HepG2 (cell line): ENCODE measurements around the gene NINJ2. TPM values are rescaled to one million over a fixed set of nuclear protein-coding genes. Genes with fewer than 3 reads are reported as not detected.

Experiments used
- AKAP8 ChIP-seq: sonication (generic); formaldehyde crosslinking; IDR thresholded peaks from 2 replicates; pipeline ENCODE4 v1.5.1; 2020; ENCODE audit warnings: mild to moderate bottlenecking, missing genetic modification reagents
- DNMT1 ChIP-seq: sonication (generic); formaldehyde crosslinking; IDR thresholded peaks from 2 replicates; pipeline ENCODE4 v1.5.1; 2020; ENCODE audit warnings: mild to moderate bottlenecking, missing genetic modification reagents
- HOXA3 ChIP-seq: sonication (generic); formaldehyde crosslinking; IDR thresholded peaks from 2 replicates; pipeline ENCODE4 v1.5.0; 2020; ENCODE audit warnings: missing genetic modification reagents
- PCBP2 ChIP-seq: fragments of 200-400 bp; formaldehyde crosslinking; optimal IDR thresholded peaks from 2 replicates; pipeline ENCODE3; 2018; ENCODE audit warnings: low read length, low read depth; ENCODE audit not compliant: poor library complexity, severe bottlenecking
- PRDM10 ChIP-seq: sonication (generic); formaldehyde crosslinking; IDR thresholded peaks from 2 replicates; pipeline ENCODE4 v1.4.0; 2020; ENCODE audit warnings: low read depth, missing genetic modification reagents
- SKI ChIP-seq: fragments of 450-650 bp; IDR thresholded peaks from one replicate; pipeline ENCODE4 v1.6.1; 2018; ENCODE audit warnings: mild to moderate bottlenecking; ENCODE audit not compliant: partially characterized antibody
- TBX2 ChIP-seq: sonication (generic); formaldehyde crosslinking; IDR thresholded peaks from 2 replicates; pipeline ENCODE4 v1.5.0; 2020; ENCODE audit warnings: missing genetic modification reagents, mild to moderate bottlenecking, borderline replicate concordance
- UBTF ChIP-seq: sonication (generic); formaldehyde crosslinking; IDR thresholded peaks from 2 replicates; pipeline ENCODE4 v1.4.0; 2020; ENCODE audit warnings: mild to moderate bottlenecking, missing genetic modification reagents
- ZKSCAN1 ChIP-seq: fragments of 150-350 bp; IDR thresholded peaks from 2 replicates; pipeline ENCODE4 v1.6.1; 2014; ENCODE audit warnings: low read length
- ZNF101 ChIP-seq: sonication (generic); formaldehyde crosslinking; IDR thresholded peaks from 2 replicates; pipeline ENCODE4 v1.4.0; 2020; ENCODE audit warnings: mild to moderate bottlenecking, low read depth, missing genetic modification reagents, borderline replicate concordance
- ZNF382 ChIP-seq: sonication (generic); formaldehyde crosslinking; IDR thresholded peaks from 2 replicates; pipeline ENCODE4 v1.5.0; 2020; ENCODE audit warnings: missing genetic modification reagents, mild to moderate bottlenecking, borderline replicate concordance
- ZNF660 ChIP-seq: sonication (generic); formaldehyde crosslinking; IDR thresholded peaks from 2 replicates; pipeline ENCODE4 v1.5.1; 2020; ENCODE audit warnings: mild to moderate bottlenecking, low read depth, missing genetic modification reagents, borderline replicate concordance
- polyA plus RNA-seq, 8 experiments: library from polyadenylated mRNA; depleted of rRNA in 3 of 8; stranded (reverse) in 7 of 8; unstranded in 1 of 8; fragments of >200 nt; fragmentation: Illumina TruSeq in 4 of 8; extraction: Trizol in 4 of 8; gene quantifications; 2 replicates each; pipeline versions ENCODE4 v1.2.1 to v1.2.3, GENCODE V29; 2011 to 2016; ENCODE audit warnings: low read depth in 4 of 8, missing spikeins in 1 of 8, mixed read lengths in 1 of 8; ENCODE audit not compliant: insufficient read depth in 1 of 8
- total RNA-seq, 5 experiments: library from RNA; depleted of rRNA; stranded (reverse); fragments of >200 nt; fragmentation: Illumina TruSeq; extraction: Trizol; gene quantifications; 2 replicates each; pipeline ENCODE4 v1.2.3, GENCODE V29; 2016; ENCODE audit warnings: low read depth in 1 of 5
- TF ChIP-seq, protein P1 (sequence below), 2 experiments: sonication (generic) in 1 of 2; formaldehyde crosslinking in 1 of 2; IDR thresholded peaks; 2 replicates each; pipeline versions ENCODE4 v1.6.1 to v1.9.0; 2014 to 2022; ENCODE audit warnings: antibody characterized with exemption in 1 of 2, borderline replicate concordance in 1 of 2, inconsistent platforms in 1 of 2, low read depth in 1 of 2, missing genetic modification reagents in 1 of 2
- TF ChIP-seq, protein P2 (sequence below): sonication (generic); formaldehyde crosslinking; IDR thresholded peaks from 2 replicates; pipeline ENCODE4 v1.5.1; 2020; ENCODE audit warnings: missing genetic modification reagents, mild to moderate bottlenecking, borderline replicate concordance

NINJ2 gene
- total and polyA plus RNA-seq, 2 of the 13 experiments (the other 11 are each of a cell fraction or from before 2014, with no cell fraction given) = 0.62 to 3.8 TPM

DNA sequence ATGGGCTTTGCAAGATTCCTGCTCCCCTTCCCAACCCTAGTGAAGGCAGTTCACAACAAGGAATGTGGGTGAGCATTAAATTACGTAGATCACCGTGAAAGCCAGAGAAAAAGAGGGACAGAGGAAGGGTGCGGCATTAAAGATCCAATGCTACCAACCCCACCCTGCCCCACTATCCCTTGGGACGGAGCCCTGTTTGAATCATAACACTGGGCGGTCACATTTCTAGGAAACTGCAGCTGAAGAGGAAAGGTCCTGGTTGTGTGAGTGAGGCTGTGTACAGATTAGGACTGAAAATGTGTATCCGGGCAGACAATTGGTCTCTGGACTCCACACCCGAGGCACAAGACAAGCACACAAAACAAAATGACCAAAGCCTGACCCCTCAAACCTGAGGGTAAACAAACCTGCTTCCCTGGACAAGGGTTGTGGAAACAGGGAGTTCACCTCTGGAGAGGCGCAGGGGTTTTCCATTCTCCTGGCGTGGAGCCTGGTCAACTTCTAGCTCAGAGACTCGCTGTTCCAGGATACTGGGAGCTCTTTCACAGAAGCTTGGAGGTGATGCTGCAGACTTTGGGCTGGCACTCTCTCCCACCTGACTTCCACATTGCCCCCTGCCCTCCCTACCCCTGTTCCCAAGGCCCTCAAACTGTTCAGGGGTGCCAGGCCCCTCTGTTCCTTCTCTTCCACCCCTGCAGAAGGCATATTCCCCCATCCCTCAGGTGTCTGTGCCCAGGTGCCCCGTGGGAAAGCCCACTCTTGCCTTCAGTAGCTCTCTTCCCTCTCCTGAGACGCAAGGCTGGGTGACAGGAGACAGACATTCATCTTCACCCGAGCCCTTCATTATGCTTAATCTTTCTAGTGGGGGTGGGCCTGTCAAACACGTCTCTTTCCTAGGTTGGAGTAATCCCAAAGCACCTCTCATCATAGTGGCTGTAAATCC is 16.5 kb downstream of the NINJ2 start (continued):
- TF ChIP-seq TBX2 = peak; percentile 98
- peak; percentile 77; the same call in 1 of the 2 replicates for TF ChIP-seq AKAP8 (CRISPR knock-in tag)
- TF ChIP-seq, protein P1, sequence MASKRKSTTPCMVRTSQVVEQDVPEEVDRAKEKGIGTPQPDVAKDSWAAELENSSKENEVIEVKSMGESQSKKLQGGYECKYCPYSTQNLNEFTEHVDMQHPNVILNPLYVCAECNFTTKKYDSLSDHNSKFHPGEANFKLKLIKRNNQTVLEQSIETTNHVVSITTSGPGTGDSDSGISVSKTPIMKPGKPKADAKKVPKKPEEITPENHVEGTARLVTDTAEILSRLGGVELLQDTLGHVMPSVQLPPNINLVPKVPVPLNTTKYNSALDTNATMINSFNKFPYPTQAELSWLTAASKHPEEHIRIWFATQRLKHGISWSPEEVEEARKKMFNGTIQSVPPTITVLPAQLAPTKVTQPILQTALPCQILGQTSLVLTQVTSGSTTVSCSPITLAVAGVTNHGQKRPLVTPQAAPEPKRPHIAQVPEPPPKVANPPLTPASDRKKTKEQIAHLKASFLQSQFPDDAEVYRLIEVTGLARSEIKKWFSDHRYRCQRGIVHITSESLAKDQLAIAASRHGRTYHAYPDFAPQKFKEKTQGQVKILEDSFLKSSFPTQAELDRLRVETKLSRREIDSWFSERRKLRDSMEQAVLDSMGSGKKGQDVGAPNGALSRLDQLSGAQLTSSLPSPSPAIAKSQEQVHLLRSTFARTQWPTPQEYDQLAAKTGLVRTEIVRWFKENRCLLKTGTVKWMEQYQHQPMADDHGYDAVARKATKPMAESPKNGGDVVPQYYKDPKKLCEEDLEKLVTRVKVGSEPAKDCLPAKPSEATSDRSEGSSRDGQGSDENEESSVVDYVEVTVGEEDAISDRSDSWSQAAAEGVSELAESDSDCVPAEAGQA (IDR thresholded peaks at IDR 0.05; ENCODE audit: low read depth) = 0 out of 2 replicates have a peak, but pooled peaks have one; percentile 40
- TF ChIP-seq, protein P1 (CRISPR knock-in tag; IDR thresholded peaks at IDR 0.05; ENCODE audit: borderline replicate concordance) = no peak
- peak; percentile 88 for TF ChIP-seq HOXA3
- TF ChIP-seq, protein P2, sequence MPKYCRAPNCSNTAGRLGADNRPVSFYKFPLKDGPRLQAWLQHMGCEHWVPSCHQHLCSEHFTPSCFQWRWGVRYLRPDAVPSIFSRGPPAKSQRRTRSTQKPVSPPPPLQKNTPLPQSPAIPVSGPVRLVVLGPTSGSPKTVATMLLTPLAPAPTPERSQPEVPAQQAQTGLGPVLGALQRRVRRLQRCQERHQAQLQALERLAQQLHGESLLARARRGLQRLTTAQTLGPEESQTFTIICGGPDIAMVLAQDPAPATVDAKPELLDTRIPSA (CRISPR knock-in tag) = no peak
- no peak for TF ChIP-seq ZNF382
- no peak for TF ChIP-seq ZKSCAN1
- peak; percentile 61; the same call in 1 of the 2 replicates for TF ChIP-seq PRDM10 (CRISPR knock-in tag)
- no peak for TF ChIP-seq PCBP2
- no peak for TF ChIP-seq DNMT1 (CRISPR knock-in tag)
- TF ChIP-seq ZNF660 = no peak
- TF ChIP-seq ZNF101 (CRISPR knock-in tag) = no peak
- TF ChIP-seq SKI = peak; percentile 93
- TF ChIP-seq UBTF (CRISPR knock-in tag) = peak; percentile 55
